G401.6 (cell line): ENCODE measurements around the gene IP6K2.
"Not testable (repeated sequence)": the region's sequence is repeated elsewhere in the genome, so short reads cannot be mapped to it uniquely, and the experiment has no call there.

ENCODE experiments used
- FAIRE-seq: peaks from 2 replicates; lab custom pipeline; 2012; peaks lifted over from hg19 to GRCh38; lab: Jason Lieb, UNC

The IP6K2 gene

GRCh38 chr3:48725185-48725855, 8.3 kb upstream of the IP6K2 start:
- not testable (repeated sequence) for FAIRE-seq

- FAIRE-seq: no peak
These were observed 6.7 kb upstream of the IP6K2 start for GRCh38 chr3:48723725-48724124.

- not testable (repeated sequence) for FAIRE-seq
These were observed 6.3 kb upstream of the IP6K2 start for GRCh38 chr3:48723293-48723692.

- FAIRE-seq: no peak
These were observed 476 bp downstream of the IP6K2 start for GRCh38 chr3:48716508-48716981.

GRCh38 chr3:48715174-48715800, 1.7 kb downstream of the IP6K2 start:
- FAIRE-seq: no peak

- FAIRE-seq: no peak
These were observed 5.3 kb downstream of the IP6K2 start for GRCh38 chr3:48711727-48712126.

- FAIRE-seq: no peak
These were observed 8.0 kb downstream of the IP6K2 start for GRCh38 chr3:48709051-48709461.

GRCh38 chr3:48708481-48708889, 8.5 kb downstream of the IP6K2 start:
- no peak for FAIRE-seq

- no peak for FAIRE-seq
These were observed 9.9 kb downstream of the IP6K2 start for GRCh38 chr3:48707157-48707556.

- no peak for FAIRE-seq
These were observed 14.6 kb downstream of the IP6K2 start for GRCh38 chr3:48702320-48702920.

GRCh38 chr3:48700731-48701405, 16.2 kb downstream of the IP6K2 start:
- no peak for FAIRE-seq

GRCh38 chr3:48698891-48699290, 18.1 kb downstream of the IP6K2 start:
- FAIRE-seq: no peak

- peak; percentile 88 for FAIRE-seq
These were observed 19.1 kb downstream of the IP6K2 start for GRCh38 chr3:48697952-48698351.

- no peak for FAIRE-seq
These were observed 20.4 kb downstream of the IP6K2 start for GRCh38 chr3:48696601-48697000.

- no peak for FAIRE-seq
These were observed 20.9 kb downstream of the IP6K2 start for GRCh38 chr3:48696156-48696555.

- no peak for FAIRE-seq
These were observed 21.6 kb downstream of the IP6K2 start for GRCh38 chr3:48695393-48695753.

GRCh38 chr3:48694610-48695392, 22.2 kb downstream of the IP6K2 start:
- no peak for FAIRE-seq

GRCh38 chr3:48693826-48694225, 23.2 kb downstream of the IP6K2 start:
- no peak for FAIRE-seq

GRCh38 chr3:48692551-48692950, 24.5 kb downstream of the IP6K2 start:
- no peak for FAIRE-seq

- FAIRE-seq: no peak
These were observed 26.1 kb downstream of the IP6K2 start for GRCh38 chr3:48690846-48691458.

- FAIRE-seq: no peak
These were observed 27.6 kb downstream of the IP6K2 start for GRCh38 chr3:48689384-48689783.

- FAIRE-seq: no peak
These were observed 28.3 kb downstream of the IP6K2 start for GRCh38 chr3:48688737-48689075.
